Activated CD4-positive, alpha-beta T cell treated with anti-CD3 and anti-CD28 coated beads for 36 hours (primary cell): ENCODE measurements around the gene ABHD8. TPM values are rescaled to one million over a fixed set of nuclear protein-coding genes. Genes with fewer than 3 reads are reported as not detected.
A peak's percentile ranks its signal among the peaks of the same experiment; 100 is the strongest.

ENCODE experiments used
- ATAC-seq: fragments of 200-7000 bp; cut with Tn5 transposase; one replicate; pipeline ENCODE4 v1.10.0; 2021; ENCODE audit warnings: mild to moderate bottlenecking, moderate library complexity
- CTCF ChIA-PET: fragments of 350-600 bp; sonication (Branson Sonifier 250); formaldehyde crosslinking; loops from one replicate; lab custom pipeline; 2021; ENCODE audit warnings: antibody characterized with exemption; lab: Charles Lee
- POLR2A ChIA-PET: fragments of 350-600 bp; sonication (Branson Sonifier 250); formaldehyde crosslinking; loops from one replicate; lab custom pipeline; 2021; ENCODE audit warnings: antibody characterized with exemption, inconsistent platforms; lab: Charles Lee
- DNase-seq: peaks from one replicate; pipeline ENCODE4 v3.0.0-alpha.2; 2020
- H3K27ac Mint-ChIP-seq: one replicate; pipeline ENCODE4 v1.8.0; 2021; ENCODE audit warnings: mixed read lengths
- H3K27me3 Mint-ChIP-seq: one replicate; pipeline ENCODE4 v1.8.0; 2021; ENCODE audit warnings: mixed read lengths
- H3K36me3 Mint-ChIP-seq: one replicate; pipeline ENCODE4 v1.8.0; 2021; ENCODE audit warnings: low read depth, mixed read lengths
- H3K4me1 Mint-ChIP-seq: one replicate; pipeline ENCODE4 v1.8.0; 2021; ENCODE audit warnings: mixed read lengths
- H3K4me3 Mint-ChIP-seq: one replicate; pipeline ENCODE4 v1.8.0; 2021; ENCODE audit warnings: mild to moderate bottlenecking, moderate library complexity, mixed read lengths
- H3K9me3 Mint-ChIP-seq: one replicate; pipeline ENCODE4 v1.8.0; 2021; ENCODE audit warnings: low read depth, mixed read lengths
- intact Hi-C, 2 experiments: fragments of 100-400 bp; cut with DNase I in 1 of 2; cut with micrococcal nuclease in 1 of 2; formaldehyde crosslinking; loops; one replicate each; pipeline versions ENCODE4 v1.14.2 to v1.15.1; 2022 to 2024; cut with DNase I, micrococcal nuclease
- total RNA-seq, 2 experiments: library from RNA; stranded (reverse); gene quantifications; one replicate each; pipeline ENCODE4 v1.2.3, GENCODE V29; 2021

ABHD8 gene
- total RNA-seq, 2 experiments from 2014 or later: 6.1 to 8.0 TPM

DNA sequence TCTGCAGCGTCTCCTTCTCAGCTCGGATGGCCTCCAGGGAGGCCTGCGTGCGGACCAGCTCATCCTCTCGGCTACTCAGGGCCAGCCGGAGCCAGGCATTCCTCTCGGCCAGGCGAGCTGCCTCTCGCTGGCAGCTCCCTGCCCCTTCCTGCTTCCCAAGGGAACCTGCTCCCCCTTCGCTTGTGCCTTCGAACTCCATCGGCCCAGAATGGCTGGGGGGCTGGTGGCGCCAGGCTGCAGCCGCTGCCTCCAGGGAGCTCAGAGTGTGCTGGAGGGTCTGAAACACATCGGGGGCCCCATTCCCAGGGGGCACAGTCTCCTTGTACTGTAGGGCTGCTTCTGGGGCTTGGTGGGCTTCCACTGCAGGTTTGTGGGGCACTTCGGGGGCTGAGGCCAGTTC, 40.7 kb downstream of the ABHD8 start:
- Mint-ChIP-seq H3K27me3 (no peaks in the 10 kb centered on the region), H3K4me3 (no peak overlapping the region), H3K4me1 (peaks cover 13% of the 10 kb centered on the region), H3K27ac (no peak overlapping the region), H3K36me3 (no peaks in the 10 kb centered on the region), H3K9me3 (no peaks in the 10 kb centered on the region)
- ATAC-seq (no peak), DNase-seq (no peak)
- POLR2A ChIA-PET: no interaction called here
- intact Hi-C loops: loop anchor here in 1 of 2 experiments (10.0 kb wide), 2 partner anchors 368 to 788 kb away; partner anchors contain the start of gene EPS15L1
- CTCF ChIA-PET: interaction anchor here (0.6 to 5.5 kb wide), 2 partner anchors 14 to 19 kb away, joined by 3 to 45 read pairs; partner anchors contain the start of gene ANKLE1

DNA sequence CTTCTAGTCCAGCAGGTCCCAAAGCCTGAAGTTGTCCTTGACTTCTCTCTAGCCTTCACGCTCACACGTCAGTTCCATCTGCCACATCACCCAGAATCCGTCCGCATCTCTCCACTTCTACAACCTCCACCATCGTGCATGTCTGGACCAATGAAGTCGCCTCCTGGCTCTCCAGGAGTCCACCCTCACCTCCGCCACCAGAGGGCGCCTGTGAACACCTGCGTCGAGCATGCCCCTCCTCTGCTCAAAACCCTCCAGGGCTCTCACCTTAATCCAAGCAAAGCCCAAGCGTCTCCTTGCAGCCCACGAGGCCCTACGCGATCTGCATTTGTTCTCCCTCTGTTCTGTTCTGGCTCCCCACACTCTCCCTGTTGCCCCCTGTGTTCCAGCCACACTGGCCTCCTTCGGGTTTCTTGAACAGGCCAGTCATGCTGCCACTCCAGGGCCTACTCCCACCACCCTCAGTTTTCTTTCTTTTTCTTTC, 42.3 kb downstream of the ABHD8 start:
- H3K9me3 Mint-ChIP-seq: no peaks in the 10 kb centered on the region
- peak overlapping the region; percentile 56 for H3K27ac Mint-ChIP-seq
- H3K4me3 Mint-ChIP-seq: no peak overlapping the region
- DNase-seq (peak; percentile 96), ATAC-seq (peak; percentile 100)
- peaks cover 6% of the 10 kb centered on the region for H3K4me1 Mint-ChIP-seq
- no peaks in the 10 kb centered on the region for H3K36me3 Mint-ChIP-seq
- intact Hi-C loops: loop anchor here (1.0 to 10.0 kb wide), 5 partner anchors 21 to 786 kb away; partner anchors contain the start of gene EPS15L1 (in 1 of the 2)
- POLR2A ChIA-PET: no interaction called here
- no peaks in the 10 kb centered on the region for H3K27me3 Mint-ChIP-seq
- CTCF ChIA-PET: interaction anchor here (0.6 to 5.5 kb wide), 17 partner anchors 9 to 548 kb away, joined by 3 to 45 read pairs (median 4); partner anchors contain the start of gene ANKLE1

DNA sequence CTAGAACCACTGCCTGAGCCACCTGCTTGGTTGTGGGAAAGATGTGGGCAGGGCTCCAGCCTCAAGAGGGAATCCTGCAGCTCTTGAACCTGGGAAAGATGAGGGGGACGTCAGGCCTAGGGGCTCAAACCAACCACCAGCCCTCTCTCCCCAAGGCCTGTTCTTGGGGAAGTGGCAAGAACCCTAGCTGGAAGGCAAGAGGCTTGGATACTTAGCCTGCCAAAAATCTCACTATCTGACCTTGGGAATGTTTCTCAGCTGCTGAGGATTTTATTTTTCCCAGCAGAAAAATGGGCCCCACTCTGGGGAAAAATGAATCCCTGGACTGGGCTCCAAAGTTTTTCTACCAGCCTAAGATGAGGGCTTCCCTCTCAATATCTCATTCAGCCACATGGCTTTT, 43.3 kb downstream of the ABHD8 start:
- Mint-ChIP-seq H3K9me3 (no peaks in the 10 kb centered on the region), H3K27me3 (no peaks in the 10 kb centered on the region), H3K27ac (no peak overlapping the region), H3K36me3 (no peaks in the 10 kb centered on the region), H3K4me3 (no peak overlapping the region), H3K4me1 (peaks cover 6% of the 10 kb centered on the region)
- intact Hi-C loops: loop anchor here (1.0 to 10.0 kb wide), 3 partner anchors 22 to 785 kb away; partner anchors contain the start of gene EPS15L1 (in 1 of the 2)
- ATAC-seq (no peak), DNase-seq (no peak)
- POLR2A ChIA-PET: no interaction called here
- CTCF ChIA-PET: interaction anchor here (0.7 to 5.5 kb wide), 15 partner anchors 8 to 163 kb away, joined by 3 to 45 read pairs (median 4); partner anchors contain the start of gene ANKLE1

DNA sequence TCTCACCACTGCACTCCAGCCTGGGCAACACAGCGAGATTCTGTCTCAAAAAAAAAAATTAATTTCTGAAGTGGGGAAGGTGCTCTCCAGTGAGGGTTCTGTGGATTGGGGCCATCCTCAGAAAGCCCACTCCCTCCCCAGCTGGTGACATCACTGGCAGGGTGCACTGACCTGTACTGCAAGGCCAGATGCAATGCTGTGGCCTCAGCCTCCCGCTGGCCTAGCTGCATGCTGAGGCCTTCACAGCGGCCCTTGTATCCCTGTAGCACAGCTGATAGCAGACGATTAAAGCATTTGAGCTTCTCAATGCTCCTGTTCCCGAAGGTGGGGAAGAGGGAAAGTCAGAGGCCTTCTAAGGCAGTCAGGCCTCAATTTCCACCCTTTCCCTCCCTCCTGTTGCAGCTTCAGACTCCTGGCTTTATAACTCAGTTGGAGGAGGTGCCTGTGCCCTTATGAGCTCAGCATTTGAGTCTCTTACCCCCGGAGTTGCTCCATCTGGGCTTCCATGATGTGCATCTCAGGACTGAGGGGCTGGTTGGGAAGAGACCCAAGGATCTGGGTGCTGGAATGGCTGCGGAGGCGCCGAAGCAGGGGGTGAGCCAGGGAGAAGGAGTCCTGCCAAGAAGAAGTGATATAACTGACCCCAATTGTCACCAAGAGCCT, 44.0 kb downstream of the ABHD8 start:
- Mint-ChIP-seq H3K27me3 (no peaks in the 10 kb centered on the region), H3K4me1 (peaks cover 6% of the 10 kb centered on the region), H3K4me3 (no peak overlapping the region), H3K27ac (no peak overlapping the region), H3K9me3 (no peaks in the 10 kb centered on the region), H3K36me3 (no peaks in the 10 kb centered on the region)
- ATAC-seq (no peak), DNase-seq (no peak)
- POLR2A ChIA-PET: no interaction called here
- CTCF ChIA-PET: interaction anchor here (0.7 to 5.5 kb wide), 7 partner anchors 10 to 480 kb away, joined by 3 to 45 read pairs (median 4); partner anchors contain the start of gene ANKLE1
- intact Hi-C loops: no loop called here

DNA sequence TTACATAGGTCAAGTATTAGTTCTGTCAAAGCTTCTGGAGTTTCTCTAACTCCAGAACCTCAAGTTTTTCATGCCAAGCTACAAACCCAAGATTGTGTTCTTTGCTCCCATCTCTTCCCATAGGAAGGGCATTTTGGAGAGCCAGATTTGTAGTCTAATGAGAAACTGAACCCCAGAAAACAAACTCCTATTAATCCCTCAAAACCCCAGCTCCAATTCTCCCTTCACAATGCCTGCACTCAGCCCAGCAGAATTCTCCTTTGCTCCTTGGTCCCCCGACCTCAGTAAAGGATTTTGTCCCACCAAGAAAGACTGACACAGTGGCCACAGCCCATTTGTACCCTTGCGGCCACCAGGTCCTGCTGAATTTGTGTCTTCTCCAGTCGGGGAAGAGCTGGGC, 47.1 kb downstream of the ABHD8 start:
- CTCF ChIA-PET: interaction anchor here (1.1 to 2.2 kb wide), 3 partner anchors 8 to 20 kb away, joined by 3 to 10 read pairs (median 4); partner anchors contain the start of genes BABAM1 and USHBP1
- ATAC-seq (no peak), DNase-seq (no peak)
- intact Hi-C loops: no loop called here
- Mint-ChIP-seq H3K9me3 (no peaks in the 10 kb centered on the region), H3K36me3 (no peaks in the 10 kb centered on the region), H3K27ac (no peak overlapping the region), H3K27me3 (no peaks in the 10 kb centered on the region), H3K4me1 (peaks cover 6% of the 10 kb centered on the region), H3K4me3 (no peak overlapping the region)
- POLR2A ChIA-PET: no interaction called here

DNA sequence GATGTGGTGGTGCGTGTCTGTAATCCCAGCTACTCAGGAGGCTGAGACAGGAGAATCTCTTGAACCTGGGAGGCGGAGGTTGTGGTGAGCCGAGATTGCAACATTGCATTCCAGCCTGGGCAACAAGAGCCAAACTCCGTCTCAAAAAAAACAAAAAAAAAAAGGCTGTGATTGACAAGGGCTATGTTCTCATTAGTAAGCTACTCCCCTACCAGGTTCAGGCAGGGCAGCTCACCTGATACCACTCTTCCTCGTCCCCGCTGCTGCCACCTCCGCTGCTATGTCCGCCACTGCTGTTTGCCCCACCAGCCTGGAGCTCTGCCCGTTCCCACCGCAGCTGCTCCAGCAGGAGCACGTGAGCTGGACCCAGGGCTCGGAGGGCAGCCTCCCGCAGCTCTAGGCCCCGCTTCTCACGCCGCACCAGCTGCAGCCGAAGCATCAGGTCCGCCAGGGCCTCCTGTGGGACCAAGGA, 48.0 kb downstream of the ABHD8 start:
- H3K4me1 Mint-ChIP-seq: no peaks in the 10 kb centered on the region
- ATAC-seq: no peak
- H3K27ac Mint-ChIP-seq: no peak overlapping the region
- no peak for DNase-seq
- no peaks in the 10 kb centered on the region for H3K9me3 Mint-ChIP-seq
- H3K36me3 Mint-ChIP-seq: no peaks in the 10 kb centered on the region
- CTCF ChIA-PET: interaction anchor here (0.6 to 2.2 kb wide), 5 partner anchors 9 to 156 kb away, joined by 3 to 10 read pairs (median 3); partner anchors contain the start of genes BABAM1 and USHBP1
- no peaks in the 10 kb centered on the region for H3K27me3 Mint-ChIP-seq
- no peak overlapping the region for H3K4me3 Mint-ChIP-seq
- intact Hi-C loops: no loop called here
- POLR2A ChIA-PET: interaction anchor here (0.7 kb wide), 1 partner anchor 25 kb away, joined by 3 read pairs; no protein-coding TSS in a partner anchor

DNA sequence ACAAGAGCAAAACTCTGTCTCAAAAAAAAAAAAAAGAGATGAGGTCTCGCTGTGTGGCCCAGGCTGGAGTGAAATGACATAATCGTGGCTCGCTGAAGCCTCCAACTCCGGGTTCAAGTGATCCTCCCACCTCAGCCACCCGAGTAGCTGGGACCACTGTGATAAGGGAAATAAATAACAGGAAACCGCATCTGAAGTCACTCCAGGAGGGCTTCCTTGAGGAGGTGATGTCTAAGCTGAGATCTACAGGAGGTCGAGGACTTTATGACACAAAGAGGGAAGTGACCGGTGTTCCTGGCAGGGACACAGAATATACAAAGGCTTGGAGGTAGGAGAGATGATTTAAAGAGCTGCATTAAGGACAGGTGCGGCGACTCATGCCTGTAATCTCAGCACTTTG, 48.6 kb downstream of the ABHD8 start:
- POLR2A ChIA-PET: no interaction called here

DNA sequence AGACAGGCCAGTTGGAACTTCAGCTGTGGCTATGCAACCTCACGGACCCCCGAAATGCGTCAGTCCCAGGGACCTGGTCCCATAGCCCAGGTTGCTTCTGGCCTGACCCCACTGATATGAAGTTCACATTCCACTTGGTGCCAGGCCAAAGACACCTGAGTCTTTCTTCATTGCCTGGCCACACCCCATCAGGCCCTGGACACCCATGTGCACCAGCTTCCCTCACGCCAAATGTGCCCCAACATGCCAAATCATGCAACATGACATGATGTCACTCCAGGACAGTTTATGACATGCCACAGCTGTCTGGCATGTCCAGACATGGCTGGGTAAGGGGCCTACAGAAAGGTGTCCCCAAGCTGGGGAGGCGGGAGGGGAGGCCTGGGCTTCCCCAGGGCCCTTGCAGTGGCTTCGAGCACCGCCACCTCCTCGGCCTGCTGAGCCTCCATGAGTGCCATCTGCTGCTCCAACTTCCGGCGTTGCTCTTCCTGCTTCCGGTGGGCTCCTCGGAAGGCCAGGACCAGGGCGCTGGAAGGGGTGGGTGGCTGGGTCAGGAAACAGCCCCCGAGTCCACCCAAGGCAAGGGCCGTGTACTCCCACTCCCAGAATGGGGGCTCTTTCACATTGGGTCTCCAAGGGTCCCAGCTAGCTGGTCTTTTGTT, 53.2 kb downstream of the ABHD8 start:
- ChIA-PET CTCF (interaction anchor here (2.2 kb wide), 1 partner anchor 10 kb away, joined by 14 read pairs; no protein-coding TSS in a partner anchor), POLR2A (no interaction called here)
- no peaks in the 10 kb centered on the region for H3K36me3 Mint-ChIP-seq
- H3K27me3 Mint-ChIP-seq: peaks cover 2% of the 10 kb centered on the region
- DNase-seq (no peak), ATAC-seq (no peak)
- no peaks in the 10 kb centered on the region for H3K9me3 Mint-ChIP-seq
- no peak overlapping the region for H3K4me3 Mint-ChIP-seq
- H3K4me1 Mint-ChIP-seq: peaks cover 5% of the 10 kb centered on the region
- H3K27ac Mint-ChIP-seq: no peak overlapping the region
- intact Hi-C loops: no loop called here

More for the DNA sequence above, 48.6 kb downstream of the ABHD8 start:
- CTCF ChIA-PET: interaction anchor here (0.6 to 2.2 kb wide), 3 partner anchors 10 to 157 kb away, joined by 3 to 10 read pairs (median 3); partner anchors contain the start of gene USHBP1
- no peak for ATAC-seq
- DNase-seq: no peak
- no peaks in the 10 kb centered on the region for H3K27me3 Mint-ChIP-seq
- no peaks in the 10 kb centered on the region for H3K4me1 Mint-ChIP-seq
- H3K36me3 Mint-ChIP-seq: no peaks in the 10 kb centered on the region
- no peak overlapping the region for H3K27ac Mint-ChIP-seq
- no peak overlapping the region for H3K4me3 Mint-ChIP-seq
- no peaks in the 10 kb centered on the region for H3K9me3 Mint-ChIP-seq
- intact Hi-C loops: no loop called here

DNA sequence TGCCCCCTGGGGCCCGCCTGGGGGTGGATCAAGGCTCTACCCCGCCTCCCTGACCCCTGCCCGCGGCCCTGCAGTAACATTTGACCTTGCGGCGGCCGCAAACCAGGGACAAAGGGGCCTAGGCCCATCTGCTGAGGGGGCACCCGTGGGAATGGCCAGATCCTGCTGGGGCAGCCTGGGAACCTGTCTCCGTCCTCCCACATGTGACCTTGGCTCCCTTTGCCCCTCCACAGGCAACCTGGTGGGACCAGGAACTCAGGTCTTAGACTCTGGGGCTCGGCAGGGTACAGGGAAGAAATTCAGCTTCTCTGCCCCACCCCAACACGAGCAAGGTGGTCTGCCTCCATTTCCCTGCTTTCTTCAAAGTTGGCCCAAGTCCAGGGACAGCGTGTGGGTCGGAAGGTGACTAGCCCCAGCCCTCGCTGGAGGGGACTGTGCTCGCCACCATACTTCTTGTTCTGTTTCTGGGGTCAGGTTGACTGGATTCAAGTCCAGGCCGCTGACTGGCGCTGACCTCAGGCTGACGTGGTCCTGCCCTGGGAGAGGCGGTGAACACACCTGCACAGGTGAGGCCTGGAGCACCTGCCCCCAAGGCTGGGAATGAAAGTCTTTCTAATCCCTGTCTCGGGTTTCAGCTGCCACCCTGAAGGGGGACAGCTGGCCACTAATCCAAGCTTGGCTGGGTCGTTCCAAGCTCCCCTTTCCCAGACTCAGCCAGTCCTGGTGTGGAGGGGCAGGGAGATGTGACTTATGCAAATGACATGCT, 55.0 kb downstream of the ABHD8 start:
- POLR2A ChIA-PET: interaction anchor here (0.6 kb wide), 1 partner anchor 20 kb away, joined by 3 read pairs; no protein-coding TSS in a partner anchor

DNA sequence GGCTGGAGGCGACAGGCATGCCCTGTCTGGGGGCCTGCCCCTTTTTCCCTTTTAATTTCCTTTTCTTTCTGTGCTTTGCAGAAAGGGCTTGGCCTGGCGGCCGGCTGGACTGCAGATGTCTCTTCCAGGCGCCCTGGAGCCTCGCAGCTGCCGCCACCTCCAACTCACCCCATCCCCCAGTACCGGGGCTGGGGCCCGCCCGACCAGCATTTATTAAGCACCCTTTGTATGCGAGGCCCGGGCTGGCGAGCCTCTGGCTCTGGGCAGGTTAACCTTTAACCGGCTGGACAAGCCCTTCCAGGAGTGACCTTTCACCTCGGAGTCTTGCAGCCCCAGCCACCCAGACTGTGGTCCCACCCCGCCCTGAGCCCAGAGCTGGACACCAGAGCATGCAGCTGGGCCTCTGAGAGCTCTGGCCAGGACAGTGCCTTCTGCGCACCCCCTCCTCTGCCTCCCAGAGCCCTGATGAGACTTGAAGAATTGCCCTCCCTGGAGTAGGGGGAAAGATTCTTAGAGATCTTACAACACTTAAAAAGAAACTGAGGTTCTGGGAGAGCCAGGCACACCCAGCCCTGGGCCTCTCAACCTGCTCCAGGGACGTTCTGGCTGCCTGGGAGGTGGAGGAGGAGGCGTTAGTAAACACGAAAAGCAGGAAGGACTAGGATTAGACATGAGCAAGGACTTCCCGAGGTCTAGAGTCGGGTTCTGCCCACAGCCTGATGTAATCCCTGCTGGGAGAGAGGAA, 56.4 kb downstream of the ABHD8 start:
- intact Hi-C loops: no loop called here
- H3K4me1 Mint-ChIP-seq: peaks cover 5% of the 10 kb centered on the region
- no peaks in the 10 kb centered on the region for H3K9me3 Mint-ChIP-seq
- H3K36me3 Mint-ChIP-seq: no peaks in the 10 kb centered on the region
- peak overlapping the region; percentile 70 for H3K4me3 Mint-ChIP-seq
- H3K27ac Mint-ChIP-seq: no peak overlapping the region
- ATAC-seq: no peak
- CTCF ChIA-PET: no interaction called here
- no peak for DNase-seq
- POLR2A ChIA-PET: interaction anchor here (0.6 kb wide), 1 partner anchor 12 kb away, joined by 3 read pairs; no protein-coding TSS in a partner anchor
- peaks cover 2% of the 10 kb centered on the region for H3K27me3 Mint-ChIP-seq

More for the DNA sequence above, 55.0 kb downstream of the ABHD8 start:
- Mint-ChIP-seq H3K27ac (no peak overlapping the region), H3K4me3 (no peak overlapping the region), H3K36me3 (no peaks in the 10 kb centered on the region), H3K4me1 (peaks cover 5% of the 10 kb centered on the region), H3K9me3 (no peaks in the 10 kb centered on the region), H3K27me3 (peaks cover 2% of the 10 kb centered on the region)
- CTCF ChIA-PET: interaction anchor here (2.2 kb wide), 1 partner anchor 12 kb away, joined by 14 read pairs; no protein-coding TSS in a partner anchor
- intact Hi-C loops: no loop called here
- ATAC-seq (no peak), DNase-seq (no peak)
